HFF-Myc (cell line): ENCODE results near the gene PRSS2.

ENCODE experiments used
- DNase-seq: peaks from one replicate; pipeline ENCODE4 v3.0.0-alpha.2; 2011; ENCODE audit warnings: low read depth; ENCODE audit errors: extremely low read depth
- H3K4me3 ChIP-seq: replicated peaks from 2 replicates; pipeline ENCODE4 v1.5.1; 2011; ENCODE audit warnings: low read depth, mild to moderate bottlenecking, control low read depth, low read length
- CTCF ChIP-seq: IDR thresholded peaks from 2 replicates; pipeline ENCODE4 v1.5.1; 2012; ENCODE audit warnings: mild to moderate bottlenecking, low read depth, low read length, control low read depth; ENCODE audit errors: missing control alignments

Gene PRSS2

GRCh38 chr7:142808461-142808801 lies 37.7 kb downstream of the PRSS2 start:
- TF ChIP-seq CTCF: no peak
- DNase-seq: no peak
- H3K4me3 ChIP-seq: no peak overlapping the region

- DNase-seq: no peak
- no peak for TF ChIP-seq CTCF
- H3K4me3 ChIP-seq: no peak overlapping the region
Measured at GRCh38 chr7:142808802-142809583, 38.2 kb downstream of the PRSS2 start.

GRCh38 chr7:142809671-142810070 lies 38.9 kb downstream of the PRSS2 start:
- DNase-seq: no peak
- TF ChIP-seq CTCF: no peak
- H3K4me3 ChIP-seq: no peak overlapping the region

GRCh38 chr7:142811154-142811737 lies 40.5 kb downstream of the PRSS2 start:
- H3K4me3 ChIP-seq: no peak overlapping the region
- peak; percentile 50 for TF ChIP-seq CTCF
- no peak for DNase-seq

GRCh38 chr7:142812437-142813215 lies 41.9 kb downstream of the PRSS2 start:
- DNase-seq: no peak
- no peak overlapping the region for H3K4me3 ChIP-seq
- TF ChIP-seq CTCF: no peak

- DNase-seq: no peak
- H3K4me3 ChIP-seq: no peak overlapping the region
- no peak for TF ChIP-seq CTCF
Measured at GRCh38 chr7:142813226-142813625, 42.5 kb downstream of the PRSS2 start.
